SK-N-SH treated with all-trans-retinoic acid at 6 μM for 48 hours (cell line): ENCODE measurements around the gene PCNT.

ENCODE experiments used
- ATAC-seq: fragments of 200-7000 bp; cut with Tn5 transposase; 3 replicates; pipeline ENCODE4 v1.9.1; 2020; ENCODE audit warnings: mild to moderate bottlenecking, moderate library complexity
- ARNTL ChIP-seq: fragments of 450-650 bp; formaldehyde crosslinking; IDR thresholded peaks from 2 replicates; pipeline ENCODE4 v1.5.0; 2020; ENCODE audit warnings: low read depth, mild to moderate bottlenecking, moderate library complexity, borderline replicate concordance
- BACH2 ChIP-seq: fragments of 250-450 bp; sonication (Bioruptor Pico); IDR thresholded peaks from 2 replicates; pipeline ENCODE4 v1.9.0; 2021; ENCODE audit warnings: mild to moderate bottlenecking, borderline replicate concordance
- CSDC2 ChIP-seq: fragments of 250-450 bp; sonication (Bioruptor Pico); IDR thresholded peaks from 2 replicates; pipeline ENCODE4 v1.5.0; 2020; ENCODE audit warnings: mild to moderate bottlenecking, moderate library complexity
- ESRRG ChIP-seq: fragments of 250-450 bp; sonication (Bioruptor Pico); IDR thresholded peaks from 2 replicates; pipeline ENCODE4 v1.6.1; 2021; ENCODE audit warnings: mild to moderate bottlenecking
- ISL1 ChIP-seq: fragments of 250-450 bp; sonication (Bioruptor Pico); IDR thresholded peaks from 2 replicates; pipeline ENCODE4 v2.1.2; 2022; ENCODE audit warnings: mild to moderate bottlenecking, moderate library complexity
- OSR1 ChIP-seq: fragments of 250-450 bp; sonication (Bioruptor Pico); IDR thresholded peaks from 2 replicates; pipeline ENCODE4 v1.8.0; 2022; ENCODE audit warnings: moderate library complexity, mild to moderate bottlenecking, inconsistent platforms
- RARB ChIP-seq: fragments of 250-450 bp; sonication (Bioruptor Pico); IDR thresholded peaks from 2 replicates; pipeline ENCODE4 v1.8.0; 2021; ENCODE audit warnings: mild to moderate bottlenecking, moderate library complexity
- SNAI2 ChIP-seq: fragments of 250-450 bp; sonication (Bioruptor Pico); IDR thresholded peaks from 2 replicates; pipeline ENCODE4 v1.5.0; 2020; ENCODE audit warnings: mild to moderate bottlenecking, moderate library complexity
- TCF4 ChIP-seq: fragments of 250-450 bp; sonication (Bioruptor Pico); IDR thresholded peaks from 2 replicates; pipeline ENCODE4 v1.8.0; 2021; ENCODE audit warnings: mild to moderate bottlenecking, moderate library complexity, borderline replicate concordance
- TOX ChIP-seq: fragments of 250-450 bp; sonication (Bioruptor Pico); IDR thresholded peaks from 2 replicates; pipeline ENCODE4 v1.8.0; 2021; ENCODE audit warnings: mild to moderate bottlenecking, moderate library complexity, borderline replicate concordance
- ZC3H10 ChIP-seq: fragments of 250-450 bp; sonication (Bioruptor Pico); IDR thresholded peaks from 2 replicates; pipeline ENCODE4 v1.5.1; 2021; ENCODE audit warnings: mild to moderate bottlenecking, moderate library complexity
- ZFP3 ChIP-seq: fragments of 250-450 bp; sonication (Bioruptor Pico); IDR thresholded peaks from 2 replicates; pipeline ENCODE4 v1.5.0; 2020; ENCODE audit warnings: mild to moderate bottlenecking, moderate library complexity
- ZNF565 ChIP-seq: fragments of 450-650 bp; formaldehyde crosslinking; conservative IDR thresholded peaks from 2 replicates; pipeline ENCODE4 v1.5.0; 2020; ENCODE audit warnings: low read depth, mild to moderate bottlenecking, moderate library complexity
- ZNF70 ChIP-seq: fragments of 450-650 bp; formaldehyde crosslinking; IDR thresholded peaks from 2 replicates; pipeline ENCODE4 v1.5.0; 2020; ENCODE audit warnings: mild to moderate bottlenecking, moderate library complexity
- ZNF8 ChIP-seq: fragments of 450-650 bp; formaldehyde crosslinking; IDR thresholded peaks from 2 replicates; pipeline ENCODE4 v1.5.0; 2020; ENCODE audit warnings: mild to moderate bottlenecking, moderate library complexity
- TF ChIP-seq, protein P1 (sequence below): fragments of 250-450 bp; sonication (Bioruptor Pico); IDR thresholded peaks from 2 replicates; pipeline ENCODE4 v1.8.0; 2021; ENCODE audit warnings: low read depth, mild to moderate bottlenecking, moderate library complexity, borderline replicate concordance
- TF ChIP-seq, protein P2 (sequence below): fragments of 250-450 bp; sonication (Bioruptor Pico); IDR thresholded peaks from 2 replicates; pipeline ENCODE4 v1.5.0; 2020; ENCODE audit warnings: mild to moderate bottlenecking, moderate library complexity
- TF ChIP-seq, protein P3 (sequence below): fragments of 250-450 bp; sonication (Bioruptor Pico); IDR thresholded peaks from 2 replicates; pipeline ENCODE4 v1.8.0; 2020; ENCODE audit warnings: mild to moderate bottlenecking, moderate library complexity, borderline replicate concordance
- TF ChIP-seq, protein P4 (sequence below): fragments of 250-450 bp; sonication (Bioruptor Pico); IDR thresholded peaks from 2 replicates; pipeline ENCODE4 v1.5.1; 2021; ENCODE audit warnings: mild to moderate bottlenecking, moderate library complexity
- TF ChIP-seq, protein P5 (sequence below): fragments of 250-450 bp; sonication (Bioruptor Pico); IDR thresholded peaks from 2 replicates; pipeline ENCODE4 v1.5.1; 2020; ENCODE audit warnings: low read depth, mild to moderate bottlenecking, moderate library complexity

PCNT gene

DNA sequence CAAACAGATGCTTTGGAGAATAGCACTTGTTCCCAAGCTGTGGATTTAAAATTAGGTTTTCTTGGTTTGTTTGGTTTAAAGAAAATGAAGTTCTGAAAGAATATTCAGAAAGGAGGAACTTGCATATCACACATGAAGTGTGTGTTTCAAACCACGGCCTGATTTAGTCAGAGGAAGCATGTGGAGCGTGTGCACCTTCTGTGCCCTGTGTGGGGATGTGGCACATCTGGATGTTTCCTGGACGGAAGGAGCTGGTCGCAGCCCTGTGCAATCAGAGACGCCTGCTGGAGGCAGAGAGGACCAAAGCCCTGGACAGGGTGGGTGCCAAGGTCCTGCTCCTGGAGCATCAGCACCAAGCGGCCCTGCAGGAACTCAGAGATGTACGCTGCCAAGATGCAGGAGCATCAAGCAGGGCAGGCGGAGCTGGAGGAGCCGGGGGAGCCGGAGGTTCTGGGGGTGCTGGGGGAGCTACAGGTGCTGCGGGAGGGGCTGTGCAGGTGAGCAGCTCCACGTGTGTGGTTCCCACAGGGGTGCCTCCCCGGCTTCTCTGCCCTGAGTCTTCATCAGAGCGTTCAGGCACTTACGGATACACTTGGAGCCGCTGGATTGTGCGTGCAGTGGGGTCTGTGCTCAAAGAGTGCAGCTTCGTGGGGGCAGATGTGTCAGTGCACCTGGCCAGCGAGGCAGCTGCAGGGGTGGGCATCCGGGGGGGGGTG lies 45.7 kb downstream of the PCNT start:
- no peak for ATAC-seq
- no peak for TF ChIP-seq ZNF70 (CRISPR knock-in tag)
- TF ChIP-seq, protein P1, sequence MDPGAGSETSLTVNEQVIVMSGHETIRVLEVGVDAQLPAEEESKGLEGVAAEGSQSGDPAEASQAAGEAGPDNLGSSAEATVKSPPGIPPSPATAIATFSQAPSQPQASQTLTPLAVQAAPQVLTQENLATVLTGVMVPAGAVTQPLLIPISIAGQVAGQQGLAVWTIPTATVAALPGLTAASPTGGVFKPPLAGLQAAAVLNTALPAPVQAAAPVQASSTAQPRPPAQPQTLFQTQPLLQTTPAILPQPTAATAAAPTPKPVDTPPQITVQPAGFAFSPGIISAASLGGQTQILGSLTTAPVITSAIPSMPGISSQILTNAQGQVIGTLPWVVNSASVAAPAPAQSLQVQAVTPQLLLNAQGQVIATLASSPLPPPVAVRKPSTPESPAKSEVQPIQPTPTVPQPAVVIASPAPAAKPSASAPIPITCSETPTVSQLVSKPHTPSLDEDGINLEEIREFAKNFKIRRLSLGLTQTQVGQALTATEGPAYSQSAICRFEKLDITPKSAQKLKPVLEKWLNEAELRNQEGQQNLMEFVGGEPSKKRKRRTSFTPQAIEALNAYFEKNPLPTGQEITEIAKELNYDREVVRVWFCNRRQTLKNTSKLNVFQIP (CRISPR knock-in tag): no peak
- TF ChIP-seq CSDC2 (CRISPR knock-in tag): no peak
- TF ChIP-seq, protein P2, sequence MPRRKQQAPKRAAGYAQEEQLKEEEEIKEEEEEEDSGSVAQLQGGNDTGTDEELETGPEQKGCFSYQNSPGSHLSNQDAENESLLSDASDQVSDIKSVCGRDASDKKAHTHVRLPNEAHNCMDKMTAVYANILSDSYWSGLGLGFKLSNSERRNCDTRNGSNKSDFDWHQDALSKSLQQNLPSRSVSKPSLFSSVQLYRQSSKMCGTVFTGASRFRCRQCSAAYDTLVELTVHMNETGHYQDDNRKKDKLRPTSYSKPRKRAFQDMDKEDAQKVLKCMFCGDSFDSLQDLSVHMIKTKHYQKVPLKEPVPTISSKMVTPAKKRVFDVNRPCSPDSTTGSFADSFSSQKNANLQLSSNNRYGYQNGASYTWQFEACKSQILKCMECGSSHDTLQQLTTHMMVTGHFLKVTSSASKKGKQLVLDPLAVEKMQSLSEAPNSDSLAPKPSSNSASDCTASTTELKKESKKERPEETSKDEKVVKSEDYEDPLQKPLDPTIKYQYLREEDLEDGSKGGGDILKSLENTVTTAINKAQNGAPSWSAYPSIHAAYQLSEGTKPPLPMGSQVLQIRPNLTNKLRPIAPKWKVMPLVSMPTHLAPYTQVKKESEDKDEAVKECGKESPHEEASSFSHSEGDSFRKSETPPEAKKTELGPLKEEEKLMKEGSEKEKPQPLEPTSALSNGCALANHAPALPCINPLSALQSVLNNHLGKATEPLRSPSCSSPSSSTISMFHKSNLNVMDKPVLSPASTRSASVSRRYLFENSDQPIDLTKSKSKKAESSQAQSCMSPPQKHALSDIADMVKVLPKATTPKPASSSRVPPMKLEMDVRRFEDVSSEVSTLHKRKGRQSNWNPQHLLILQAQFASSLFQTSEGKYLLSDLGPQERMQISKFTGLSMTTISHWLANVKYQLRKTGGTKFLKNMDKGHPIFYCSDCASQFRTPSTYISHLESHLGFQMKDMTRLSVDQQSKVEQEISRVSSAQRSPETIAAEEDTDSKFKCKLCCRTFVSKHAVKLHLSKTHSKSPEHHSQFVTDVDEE (CRISPR knock-in tag): no peak
- no peak for TF ChIP-seq TOX (CRISPR knock-in tag)
- TF ChIP-seq ZNF8 (CRISPR knock-in tag): no peak
- TF ChIP-seq TCF4 (CRISPR knock-in tag): no peak
- TF ChIP-seq, protein P3, sequence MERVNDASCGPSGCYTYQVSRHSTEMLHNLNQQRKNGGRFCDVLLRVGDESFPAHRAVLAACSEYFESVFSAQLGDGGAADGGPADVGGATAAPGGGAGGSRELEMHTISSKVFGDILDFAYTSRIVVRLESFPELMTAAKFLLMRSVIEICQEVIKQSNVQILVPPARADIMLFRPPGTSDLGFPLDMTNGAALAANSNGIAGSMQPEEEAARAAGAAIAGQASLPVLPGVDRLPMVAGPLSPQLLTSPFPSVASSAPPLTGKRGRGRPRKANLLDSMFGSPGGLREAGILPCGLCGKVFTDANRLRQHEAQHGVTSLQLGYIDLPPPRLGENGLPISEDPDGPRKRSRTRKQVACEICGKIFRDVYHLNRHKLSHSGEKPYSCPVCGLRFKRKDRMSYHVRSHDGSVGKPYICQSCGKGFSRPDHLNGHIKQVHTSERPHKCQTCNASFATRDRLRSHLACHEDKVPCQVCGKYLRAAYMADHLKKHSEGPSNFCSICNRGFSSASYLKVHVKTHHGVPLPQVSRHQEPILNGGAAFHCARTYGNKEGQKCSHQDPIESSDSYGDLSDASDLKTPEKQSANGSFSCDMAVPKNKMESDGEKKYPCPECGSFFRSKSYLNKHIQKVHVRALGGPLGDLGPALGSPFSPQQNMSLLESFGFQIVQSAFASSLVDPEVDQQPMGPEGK: no peak
- TF ChIP-seq OSR1: no peak
- no peak for TF ChIP-seq ARNTL (CRISPR knock-in tag)
- TF ChIP-seq RARB (CRISPR knock-in tag): no peak
- TF ChIP-seq, protein P4, sequence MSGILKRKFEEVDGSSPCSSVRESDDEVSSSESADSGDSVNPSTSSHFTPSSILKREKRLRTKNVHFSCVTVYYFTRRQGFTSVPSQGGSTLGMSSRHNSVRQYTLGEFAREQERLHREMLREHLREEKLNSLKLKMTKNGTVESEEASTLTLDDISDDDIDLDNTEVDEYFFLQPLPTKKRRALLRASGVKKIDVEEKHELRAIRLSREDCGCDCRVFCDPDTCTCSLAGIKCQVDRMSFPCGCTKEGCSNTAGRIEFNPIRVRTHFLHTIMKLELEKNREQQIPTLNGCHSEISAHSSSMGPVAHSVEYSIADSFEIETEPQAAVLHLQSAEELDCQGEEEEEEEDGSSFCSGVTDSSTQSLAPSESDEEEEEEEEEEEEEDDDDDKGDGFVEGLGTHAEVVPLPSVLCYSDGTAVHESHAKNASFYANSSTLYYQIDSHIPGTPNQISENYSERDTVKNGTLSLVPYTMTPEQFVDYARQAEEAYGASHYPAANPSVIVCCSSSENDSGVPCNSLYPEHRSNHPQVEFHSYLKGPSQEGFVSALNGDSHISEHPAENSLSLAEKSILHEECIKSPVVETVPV (CRISPR knock-in tag): no peak
- no peak for TF ChIP-seq SNAI2 (CRISPR knock-in tag)

DNA sequence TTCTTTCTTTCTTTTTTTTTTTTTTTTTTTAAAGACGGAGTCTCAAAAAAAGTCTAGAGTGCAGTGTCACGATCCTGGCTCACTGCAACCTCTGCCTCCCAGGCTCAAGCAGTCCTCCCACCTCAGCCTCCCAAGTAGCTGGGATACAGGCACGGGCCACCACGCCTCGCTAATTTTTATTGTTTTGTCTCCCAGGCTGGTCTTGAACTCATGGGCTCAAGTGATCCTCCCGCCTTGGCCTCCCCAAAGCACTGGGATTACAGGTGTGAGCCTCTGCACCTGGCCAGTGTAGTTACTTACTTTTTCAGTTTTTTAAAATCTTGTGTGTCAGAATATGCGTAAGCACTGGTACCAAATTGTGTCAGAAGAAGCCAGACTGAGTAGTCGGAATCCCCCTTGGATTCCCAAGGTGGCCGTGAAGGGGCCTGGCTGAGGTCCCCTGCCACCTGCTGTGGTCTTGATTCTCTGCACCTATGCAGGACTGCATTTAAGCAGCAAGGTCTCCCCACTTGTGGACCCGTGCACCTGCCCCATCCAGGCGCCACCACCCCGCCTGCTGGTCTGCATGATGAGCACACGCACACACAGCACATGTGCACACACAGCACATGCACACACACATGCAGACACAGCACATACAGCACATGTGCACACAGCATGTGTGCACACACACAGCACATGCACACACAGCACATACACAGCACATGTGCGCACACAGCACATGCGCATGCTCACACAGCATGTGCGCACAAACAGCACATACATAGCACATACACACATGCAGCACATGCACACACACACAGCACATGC lies 47.5 kb downstream of the PCNT start:
- no peak for ATAC-seq
- TF ChIP-seq SNAI2 (CRISPR knock-in tag) (no peak), OSR1 (no peak), ZNF70 (CRISPR knock-in tag) (no peak), ESRRG (no peak), BACH2 (CRISPR knock-in tag) (no peak), ISL1 (CRISPR knock-in tag) (no peak), TOX (CRISPR knock-in tag) (no peak), ZFP3 (CRISPR knock-in tag) (no peak), ZNF565 (CRISPR knock-in tag) (no peak), TCF4 (CRISPR knock-in tag) (no peak), RARB (CRISPR knock-in tag) (no peak), ZC3H10 (CRISPR knock-in tag) (no peak), ZNF8 (CRISPR knock-in tag) (no peak)
- TF ChIP-seq, protein P4 (CRISPR knock-in tag): no peak
- TF ChIP-seq, protein P5, sequence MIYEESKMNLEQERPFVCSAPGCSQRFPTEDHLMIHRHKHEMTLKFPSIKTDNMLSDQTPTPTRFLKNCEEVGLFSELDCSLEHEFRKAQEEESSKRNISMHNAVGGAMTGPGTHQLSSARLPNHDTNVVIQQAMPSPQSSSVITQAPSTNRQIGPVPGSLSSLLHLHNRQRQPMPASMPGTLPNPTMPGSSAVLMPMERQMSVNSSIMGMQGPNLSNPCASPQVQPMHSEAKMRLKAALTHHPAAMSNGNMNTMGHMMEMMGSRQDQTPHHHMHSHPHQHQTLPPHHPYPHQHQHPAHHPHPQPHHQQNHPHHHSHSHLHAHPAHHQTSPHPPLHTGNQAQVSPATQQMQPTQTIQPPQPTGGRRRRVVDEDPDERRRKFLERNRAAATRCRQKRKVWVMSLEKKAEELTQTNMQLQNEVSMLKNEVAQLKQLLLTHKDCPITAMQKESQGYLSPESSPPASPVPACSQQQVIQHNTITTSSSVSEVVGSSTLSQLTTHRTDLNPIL: no peak
- TF ChIP-seq, protein P1 (CRISPR knock-in tag): no peak
- TF ChIP-seq, protein P3: no peak
